ENCODE results near the gene MICU1.

Gene MICU1

DNA sequence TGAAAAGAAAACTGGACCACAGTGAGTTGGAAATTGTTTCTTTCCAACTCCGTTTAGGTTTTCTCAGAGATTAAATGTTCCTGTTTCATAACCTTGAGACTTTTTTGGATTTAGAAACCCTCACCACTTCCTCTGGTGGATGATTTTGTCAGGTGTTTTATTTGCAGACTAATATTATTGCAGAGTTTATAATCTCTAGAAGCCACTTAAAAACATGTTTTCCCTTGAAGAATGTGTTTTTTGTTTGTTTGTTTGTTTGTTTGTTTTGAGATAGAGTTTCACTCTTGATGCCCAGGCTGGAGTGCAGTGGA is 520 bp upstream of the MICU1 start:
- DNase-seq (ENCODE audit: low read depth): no peak

DNA sequence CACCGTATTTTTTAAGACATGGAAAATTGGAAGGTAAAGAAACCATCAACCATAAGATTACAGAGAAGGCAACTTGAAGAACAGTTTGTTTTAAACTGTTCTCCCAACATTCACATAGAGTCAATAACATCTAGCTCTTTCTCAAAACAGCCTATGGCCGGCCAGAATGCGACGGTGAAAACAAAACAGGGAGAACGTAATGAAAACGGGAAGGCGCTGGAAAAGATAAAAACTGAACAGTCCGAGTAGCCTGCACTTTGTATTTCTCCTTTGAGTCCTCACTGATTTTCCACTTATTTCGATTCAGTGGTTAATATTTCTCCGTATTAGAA is 637 bp downstream of the MICU1 start:
- DNase-seq (ENCODE audit: low read depth): no peak

DNA sequence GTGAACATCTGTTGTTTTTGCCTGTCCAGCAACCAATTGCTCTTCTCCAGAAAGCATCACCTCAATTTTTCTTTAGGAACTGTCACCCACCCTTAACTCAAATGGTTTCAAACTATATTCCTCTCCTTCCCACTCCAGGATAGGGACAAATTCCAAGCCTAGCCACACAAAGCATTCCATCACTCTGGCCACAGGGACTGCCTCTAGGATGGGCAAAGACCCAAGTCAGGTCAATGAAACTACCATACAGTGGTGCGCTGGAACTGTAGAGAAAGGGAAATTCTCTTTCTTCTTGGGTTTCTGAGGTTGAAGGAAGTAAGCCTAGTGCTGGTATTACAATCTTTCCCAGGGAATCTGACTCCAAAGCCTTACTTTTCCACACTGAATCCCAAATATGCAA is 3.6 kb downstream of the MICU1 start:
- DNase-seq (ENCODE audit: low read depth): no peak

DNA sequence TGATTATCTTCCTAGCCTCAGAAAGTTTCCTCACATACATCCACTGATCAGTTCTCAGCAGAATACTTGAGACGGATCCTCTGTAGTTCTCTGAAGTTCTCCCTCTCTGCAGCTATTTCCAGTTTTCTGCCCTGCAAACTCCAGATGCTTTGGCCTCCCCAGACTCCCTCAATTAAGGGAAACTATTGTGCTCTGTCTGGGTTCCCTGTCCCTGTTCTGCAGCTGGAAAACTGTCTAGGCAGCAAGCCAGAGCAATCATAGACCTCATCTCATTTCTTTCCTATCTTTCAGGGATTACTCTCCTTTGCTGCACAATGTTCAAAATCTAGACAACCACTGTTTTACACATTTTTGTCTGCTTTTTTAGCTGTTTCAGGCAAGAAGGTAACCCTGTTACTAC is 9.2 kb downstream of the MICU1 start:
- no peak for DNase-seq (ENCODE audit: low read depth)

DNA sequence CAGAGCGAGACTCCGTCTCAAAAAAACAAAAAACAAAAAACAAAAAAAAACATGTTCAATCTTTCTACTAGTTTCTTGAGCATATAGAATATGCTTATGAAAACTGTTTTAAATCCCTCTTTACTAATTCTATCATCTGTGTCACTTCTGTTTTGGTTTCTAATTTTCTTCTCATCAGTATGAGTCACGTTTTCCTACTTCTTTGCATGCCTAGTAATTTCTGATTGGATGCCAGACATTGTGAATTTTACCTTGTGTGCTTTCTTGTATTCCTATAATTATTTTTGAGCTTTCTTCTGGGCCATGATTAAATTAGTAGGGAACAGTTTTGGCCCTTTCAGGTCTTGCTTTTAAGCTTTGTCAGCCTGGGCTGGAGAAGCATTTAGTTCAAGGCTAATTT is 9.9 kb downstream of the MICU1 start:
- DNase-seq (ENCODE audit: low read depth): no peak

DNA sequence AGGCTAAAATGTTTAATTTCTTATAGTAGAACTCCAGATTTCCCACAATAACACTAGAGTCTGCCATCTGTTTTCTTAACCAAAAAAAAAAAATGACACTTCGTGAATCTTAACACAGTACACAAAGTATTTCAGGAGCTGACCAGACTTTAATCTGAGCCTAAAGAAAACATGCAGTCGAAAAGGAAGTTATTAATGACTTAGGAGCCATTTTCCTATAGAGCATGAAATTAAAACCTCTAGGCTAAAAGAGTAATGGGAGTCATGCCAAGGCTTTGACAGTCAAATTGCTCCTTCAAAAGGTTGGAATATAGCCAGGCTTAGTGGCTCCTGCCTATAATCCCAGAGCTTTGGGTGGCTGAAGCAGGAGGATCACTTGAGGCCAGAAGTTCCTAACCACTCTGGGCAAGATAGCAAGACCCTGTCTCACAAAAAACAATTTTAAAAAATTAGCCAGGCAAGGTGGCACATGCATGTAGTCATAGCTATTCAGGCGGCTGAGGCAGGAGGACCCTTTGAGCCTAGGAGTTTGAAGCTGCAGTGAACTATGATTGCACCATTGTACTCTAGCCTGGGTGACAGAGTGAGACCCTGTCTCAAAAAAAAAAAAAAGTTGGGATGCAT is 13.6 kb downstream of the MICU1 start:
- DNase-seq (ENCODE audit: low read depth): no peak

DNA sequence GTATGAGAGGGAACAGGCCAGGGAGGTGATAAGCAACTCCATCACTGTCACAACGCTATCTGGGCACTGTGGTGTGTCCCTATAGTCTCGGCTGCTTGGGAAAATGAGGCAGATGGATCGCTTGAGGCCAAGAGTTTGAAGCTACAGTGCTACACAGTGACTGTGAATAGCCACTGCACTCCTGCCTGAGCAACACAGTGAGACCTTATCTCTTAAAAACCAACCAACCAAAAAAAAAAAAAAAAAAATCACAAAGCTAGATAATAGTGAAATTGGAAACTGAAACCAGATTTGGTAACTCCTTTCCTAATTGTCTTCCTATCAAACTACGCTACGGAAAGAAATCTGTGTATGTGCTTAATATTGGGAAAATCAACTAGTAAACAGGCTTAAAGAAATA is 14.1 kb downstream of the MICU1 start:
- DNase-seq (ENCODE audit: low read depth): no peak

DNA sequence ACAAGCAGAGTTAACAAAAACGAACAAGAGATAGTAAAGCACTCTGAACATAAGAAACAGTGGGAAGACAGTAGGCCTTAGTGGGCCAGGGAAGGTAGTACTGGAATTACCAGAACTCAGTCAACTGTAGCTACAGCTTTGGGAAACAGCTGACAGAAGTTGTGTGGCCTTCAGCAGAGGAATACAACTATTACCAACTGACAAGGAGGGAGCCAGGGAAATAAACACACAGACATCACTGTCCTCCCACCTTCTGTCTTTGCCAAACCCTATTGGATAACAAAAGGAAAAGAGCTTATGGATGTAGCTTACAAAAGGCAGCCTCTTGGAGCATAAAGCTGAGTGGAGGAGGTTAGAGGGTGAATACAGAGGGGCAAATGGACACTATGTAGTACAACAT is 15.4 kb downstream of the MICU1 start:
- DNase-seq (ENCODE audit: low read depth): no peak

DNA sequence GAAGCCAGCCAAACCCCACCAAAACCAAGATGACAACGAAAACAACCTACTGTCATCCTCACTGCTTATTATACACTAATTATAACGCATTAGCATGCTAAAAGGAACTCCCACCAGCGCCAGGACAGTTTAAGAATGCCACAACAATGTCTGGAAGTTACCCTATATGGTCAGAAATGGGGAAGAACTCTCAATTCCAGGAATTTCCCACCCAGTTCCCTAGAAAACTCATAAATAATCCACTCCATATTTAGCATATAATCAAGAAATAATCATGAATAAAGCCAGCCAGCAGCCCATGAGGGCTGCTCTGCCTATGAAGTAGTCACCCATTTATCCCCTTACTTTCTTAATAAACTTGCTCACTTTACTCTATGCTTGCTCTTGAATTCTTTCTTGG is 20.8 kb downstream of the MICU1 start:
- no peak for DNase-seq (ENCODE audit: low read depth)

DNA sequence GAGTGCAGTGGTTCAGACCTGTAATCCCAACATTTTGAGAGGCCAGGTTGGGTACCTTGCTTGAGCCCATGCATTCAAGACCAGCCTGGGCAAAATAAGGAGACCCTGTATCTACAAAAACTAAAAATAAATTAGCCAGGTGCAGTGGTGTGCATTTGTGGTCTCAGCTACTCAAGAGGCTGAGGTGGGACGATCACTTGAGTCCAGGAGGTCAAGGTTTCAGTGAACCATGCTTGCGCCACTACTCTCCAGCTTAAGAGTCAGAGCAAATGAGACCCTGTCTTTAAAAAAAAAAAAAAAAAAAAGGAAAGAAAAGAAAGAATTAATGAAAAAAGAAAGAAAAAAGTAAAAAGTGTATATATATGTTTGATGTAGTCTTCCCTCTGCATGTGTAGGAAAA is 24.7 kb downstream of the MICU1 start:
- DNase-seq (ENCODE audit: low read depth): no peak

DNA sequence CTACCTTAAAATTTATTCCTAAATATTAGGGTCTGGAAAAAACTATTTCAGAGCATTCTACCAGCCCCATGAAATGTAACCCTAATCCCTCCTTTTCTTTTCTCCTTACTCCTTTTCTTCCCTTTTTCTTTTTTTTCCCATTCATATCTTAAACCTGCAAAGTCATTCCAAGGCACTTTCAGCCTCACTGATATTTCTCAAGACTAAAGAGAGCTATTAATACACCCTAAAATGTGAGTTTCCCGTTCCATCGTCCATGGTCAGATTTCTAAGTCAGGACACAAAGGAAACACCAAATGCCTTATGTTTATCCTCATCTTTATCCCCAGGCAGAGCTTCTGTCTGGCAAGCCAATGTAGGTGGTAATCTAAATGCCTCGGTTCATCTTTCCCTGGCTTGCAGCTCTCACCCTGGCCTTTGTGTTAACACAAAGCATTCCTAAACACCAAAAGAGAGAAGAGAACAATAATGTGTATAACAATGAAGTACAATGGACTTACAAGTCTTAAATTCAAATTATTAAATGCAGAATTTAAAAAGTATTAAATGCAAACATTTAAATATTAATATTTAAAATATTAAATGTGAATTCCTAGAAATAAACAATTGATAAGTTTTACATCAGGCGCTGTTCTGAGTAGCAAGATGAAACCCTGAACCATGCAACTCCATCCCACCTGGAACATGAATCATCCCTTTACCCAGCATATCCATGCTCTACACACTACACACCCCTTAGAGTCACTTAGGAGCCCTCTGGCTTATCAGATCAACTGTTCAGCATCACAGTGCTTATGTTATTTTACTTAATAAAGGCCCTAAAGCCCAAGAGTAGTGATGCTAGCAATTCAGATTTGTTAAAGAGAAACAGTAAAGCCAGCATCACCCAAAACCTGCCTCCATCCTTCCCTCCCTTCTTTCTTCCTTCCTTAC is 26.8 kb downstream of the MICU1 start:
- DNase-seq (ENCODE audit: low read depth): no peak

DNA sequence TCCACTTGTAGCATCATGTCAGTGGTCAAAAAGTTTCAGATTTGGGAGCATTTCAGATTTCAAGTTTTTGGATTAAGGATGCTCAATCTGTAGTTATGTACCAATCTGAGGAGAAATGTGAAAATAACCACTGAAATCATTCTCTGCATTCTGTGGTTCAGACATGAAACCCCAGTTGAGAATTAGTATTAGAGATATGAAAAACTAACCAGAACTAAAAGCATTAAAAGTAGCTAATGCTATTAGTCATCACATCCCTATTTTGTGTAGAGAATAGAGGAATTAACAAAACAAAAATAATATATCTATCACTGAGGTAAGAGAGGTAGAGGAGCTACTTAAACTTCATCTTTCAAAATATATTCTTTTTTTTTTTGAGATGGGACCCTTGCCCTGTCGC is 28.0 kb downstream of the MICU1 start:
- DNase-seq (ENCODE audit: low read depth): no peak

DNA sequence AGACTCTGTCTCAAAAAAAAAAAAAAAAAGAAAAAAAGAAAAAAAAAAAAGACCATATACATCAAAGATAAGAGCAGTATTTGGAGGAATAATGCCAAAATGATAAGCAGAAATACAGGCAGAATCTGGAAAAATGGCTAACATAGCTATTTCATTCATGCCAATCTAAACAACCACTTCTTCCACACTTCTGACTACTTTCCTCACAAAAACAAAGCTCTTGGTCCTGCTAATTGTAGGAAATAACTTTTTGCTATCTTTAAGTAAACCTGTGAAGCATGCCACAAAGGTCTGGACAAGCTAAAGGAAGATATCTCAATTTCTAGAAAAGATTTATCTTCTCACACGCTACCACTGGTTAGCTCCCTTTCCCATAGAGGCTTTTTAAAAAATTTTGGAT is 30.4 kb downstream of the MICU1 start:
- DNase-seq (ENCODE audit: low read depth): no peak

DNA sequence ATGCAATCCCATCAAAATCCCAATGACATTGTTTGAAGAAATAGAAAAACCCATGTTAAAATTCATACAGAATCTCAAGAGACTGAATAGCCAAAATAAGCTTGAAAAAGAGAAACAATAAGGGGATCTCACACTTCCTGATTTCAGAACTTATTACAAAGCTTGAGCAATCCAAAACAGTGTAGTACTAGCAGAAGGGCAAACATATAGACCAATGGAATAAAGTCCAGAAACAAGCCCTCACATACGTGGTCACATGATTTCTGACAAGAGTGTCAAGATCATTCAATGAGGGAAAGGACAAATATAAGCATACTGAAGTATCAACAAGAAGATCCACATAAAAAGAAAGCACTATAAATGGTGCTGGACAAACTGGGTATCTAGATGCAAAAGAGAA is 31.9 kb downstream of the MICU1 start:
- DNase-seq (ENCODE audit: low read depth): no peak

DNA sequence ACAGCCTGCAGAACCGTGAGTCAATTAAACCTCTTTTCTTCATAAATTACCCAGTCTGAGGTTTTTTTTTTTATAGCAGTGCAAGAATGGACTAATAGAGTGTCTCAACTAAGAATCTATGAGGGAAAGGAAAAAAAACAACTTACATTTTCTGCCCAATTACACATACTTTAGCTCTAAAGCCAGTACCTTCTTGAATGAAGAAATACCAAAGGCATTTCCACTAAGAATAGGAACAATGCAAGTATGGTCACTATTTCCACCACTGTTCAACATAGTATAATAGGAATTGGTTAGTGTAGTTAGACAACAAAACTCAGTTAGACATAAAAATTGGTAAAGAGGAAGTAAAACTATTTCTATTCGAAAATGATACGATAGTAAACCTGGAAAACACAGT is 37.6 kb downstream of the MICU1 start:
- DNase-seq (ENCODE audit: low read depth): no peak

DNA sequence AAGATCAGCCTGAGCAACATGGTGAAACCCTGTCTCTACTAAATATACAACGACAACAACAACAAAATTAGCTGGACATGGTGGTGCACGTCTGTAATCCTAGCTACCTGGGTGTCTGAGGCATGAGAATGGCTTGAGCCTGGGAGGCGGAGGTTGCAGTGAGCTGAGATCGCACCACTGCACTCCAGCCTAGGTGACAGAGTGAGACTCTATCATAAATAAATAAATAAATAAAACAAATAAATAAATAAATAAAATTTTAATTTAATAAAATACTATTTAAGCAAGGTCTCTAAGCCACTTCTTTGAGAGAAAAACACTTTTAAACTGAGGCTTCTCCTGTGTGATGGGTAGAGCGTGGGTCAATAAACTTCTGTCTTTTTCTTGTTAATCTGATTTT is 38.3 kb downstream of the MICU1 start:
- DNase-seq (ENCODE audit: low read depth): no peak

DNA sequence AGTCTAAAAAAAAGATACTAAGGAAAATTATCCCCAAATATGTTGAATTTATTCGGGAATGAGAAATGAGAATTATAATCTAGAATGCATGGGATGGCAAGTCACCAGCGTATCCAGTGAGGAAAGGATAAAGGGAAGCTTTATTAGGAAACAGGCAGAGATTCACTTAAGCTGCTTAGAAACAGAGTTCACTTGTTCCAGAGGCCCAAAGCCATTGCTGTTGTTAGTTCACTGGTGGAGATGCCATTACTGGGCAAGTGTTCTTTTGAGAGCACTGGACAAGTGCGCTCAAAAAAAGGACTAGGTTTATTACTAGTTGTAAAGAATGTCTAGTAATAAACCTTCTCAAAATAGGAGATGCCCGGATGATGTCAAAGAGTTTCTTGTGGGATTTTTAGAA is 51.2 kb downstream of the MICU1 start:
- no peak for DNase-seq (ENCODE audit: low read depth)

DNA sequence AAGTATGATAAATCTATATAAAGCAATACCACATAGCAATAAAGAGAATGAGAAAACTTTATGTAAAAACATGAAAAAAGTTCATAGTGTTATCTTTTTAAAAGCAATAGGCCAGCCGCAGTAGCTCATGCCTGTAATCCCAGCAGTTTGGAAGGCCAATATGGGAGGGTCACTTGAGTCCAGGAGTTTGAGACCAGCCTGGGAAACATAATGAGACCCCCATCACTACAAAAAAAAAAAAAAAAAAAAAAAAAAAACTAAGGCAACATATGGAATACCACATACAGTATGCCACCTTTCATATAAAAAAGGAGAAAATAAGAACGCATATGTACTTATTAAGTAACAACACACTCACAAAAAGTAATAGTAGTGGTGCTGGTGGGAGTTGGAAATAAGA is 52.8 kb downstream of the MICU1 start:
- no peak for DNase-seq (ENCODE audit: low read depth)

DNA sequence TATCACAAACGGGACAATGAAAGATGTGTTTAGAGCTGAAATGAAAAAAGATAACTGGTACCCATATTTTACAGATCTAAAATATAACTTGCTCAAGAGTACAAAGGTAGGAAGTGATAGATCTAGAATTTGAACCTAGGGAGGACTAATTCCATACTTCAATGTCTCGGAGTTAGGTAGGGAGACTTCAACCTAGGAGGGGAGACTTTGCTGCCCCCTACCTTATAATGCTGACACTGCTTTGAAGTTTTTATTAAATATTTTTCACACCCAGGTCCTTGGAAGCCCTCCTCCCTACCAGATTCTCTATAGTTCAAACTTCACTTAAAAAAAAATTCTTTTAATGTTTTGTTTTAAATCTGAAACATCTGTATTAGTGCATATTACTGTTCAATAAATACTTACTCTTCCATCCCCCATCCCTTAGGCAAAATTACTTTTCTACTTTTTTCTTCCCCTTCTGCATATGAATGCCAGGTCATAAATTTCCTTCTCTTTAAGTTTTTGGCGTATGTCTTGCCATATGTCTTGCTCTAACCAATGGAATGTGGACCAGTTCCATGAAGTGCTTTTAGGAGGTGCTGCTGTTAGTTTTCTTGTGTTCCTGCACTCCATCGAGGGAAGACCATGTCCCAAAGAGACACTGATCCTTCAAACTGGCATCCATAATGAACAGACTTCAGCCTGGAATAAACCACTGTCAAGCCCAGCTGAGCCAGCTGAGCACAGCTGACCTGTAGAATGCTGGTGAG is 57.8 kb downstream of the MICU1 start:
- DNase-seq (ENCODE audit: low read depth): no peak

DNA sequence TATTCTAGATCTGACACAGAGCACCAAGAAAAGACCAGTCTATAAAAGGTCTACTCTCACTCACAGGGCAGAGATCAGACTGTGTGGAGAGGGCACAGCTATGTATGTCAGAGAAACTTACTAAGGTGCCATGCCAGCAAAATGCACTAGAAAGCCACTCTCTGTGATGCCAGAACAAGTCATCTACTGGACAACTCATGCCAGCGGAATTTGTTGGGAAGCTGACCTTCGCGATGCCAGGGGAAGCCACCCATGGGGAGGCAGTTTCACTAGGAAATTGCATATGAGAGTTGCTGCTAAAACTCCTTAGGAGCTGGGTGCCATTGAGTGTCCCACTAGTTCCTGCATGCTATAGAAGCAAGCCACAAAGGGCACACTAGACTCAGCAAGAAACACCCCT is 58.5 kb downstream of the MICU1 start:
- no peak for DNase-seq (ENCODE audit: low read depth)

DNA sequence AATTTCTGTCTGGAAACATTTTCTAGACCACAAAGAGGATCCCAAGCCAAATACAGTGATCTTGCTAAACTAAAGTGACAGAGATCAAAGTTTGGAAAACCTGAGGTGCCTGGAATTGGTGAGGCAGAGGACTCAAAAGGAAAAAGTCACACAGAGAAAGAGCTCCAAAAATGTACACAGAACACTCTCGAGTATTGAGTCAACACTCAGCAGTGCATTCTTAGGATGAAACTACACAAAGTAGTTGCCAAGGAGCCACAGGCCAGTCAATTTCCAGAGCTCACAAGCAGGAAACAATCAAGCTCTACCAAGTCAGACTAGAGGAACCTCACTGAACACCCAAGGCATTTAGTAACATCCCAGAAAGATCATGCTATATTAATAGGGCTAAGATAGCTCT is 61.3 kb downstream of the MICU1 start:
- DNase-seq (ENCODE audit: low read depth): peak; percentile 37

DNA sequence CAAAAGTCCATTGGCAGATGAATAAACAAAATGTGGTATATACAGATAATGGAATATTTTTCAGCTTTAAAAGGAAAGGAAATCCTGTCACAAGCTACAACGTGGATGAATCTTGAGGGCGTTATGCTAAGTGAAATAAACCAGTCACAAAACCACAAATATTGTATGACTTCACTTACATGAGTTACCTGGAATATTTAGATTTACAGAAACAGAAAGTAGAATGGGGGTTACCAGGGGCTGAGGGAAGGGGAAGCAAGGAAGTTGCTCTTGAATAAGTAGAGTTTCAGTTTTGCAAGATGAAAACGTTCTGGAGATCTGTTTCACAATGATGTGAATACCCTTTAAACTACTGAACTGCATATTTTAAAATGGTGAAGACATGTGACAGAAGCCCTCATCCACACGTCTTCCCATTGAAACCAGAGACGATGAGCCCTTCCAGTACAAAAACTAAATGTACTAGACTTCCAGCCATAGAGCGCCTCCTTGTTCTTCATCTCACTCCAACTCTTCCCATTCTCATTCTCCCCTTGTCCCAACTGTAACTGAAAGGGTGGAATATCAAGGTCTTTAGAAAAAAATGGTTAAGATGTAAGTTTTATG is 62.4 kb downstream of the MICU1 start:
- no peak for DNase-seq (ENCODE audit: low read depth)

DNA sequence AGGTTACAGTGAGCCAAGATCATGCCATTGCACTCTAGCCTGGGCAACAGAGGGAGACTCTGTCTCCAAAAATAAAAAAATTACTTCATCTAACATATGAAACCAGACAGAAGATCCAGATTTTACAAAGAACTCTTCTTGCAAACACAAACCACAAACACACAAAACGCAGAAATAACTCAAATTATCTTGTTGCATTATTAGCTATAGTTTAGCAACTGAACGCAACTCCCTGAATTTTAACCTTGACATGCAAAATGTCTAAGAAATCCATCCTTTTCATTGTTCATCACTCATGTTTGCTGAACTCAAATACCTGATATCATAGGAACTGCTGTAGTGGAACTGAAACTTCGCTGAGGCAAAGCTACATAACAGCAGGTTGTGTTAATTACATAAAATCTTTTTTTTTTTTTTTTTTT is 64.1 kb downstream of the MICU1 start:
- no peak for DNase-seq (ENCODE audit: low read depth)
